D721Med (cell line): ENCODE data around the gene MTUS2.

Source experiments
- DNase-seq: peaks from one replicate; pipeline ENCODE4 v3.0.0; 2011; ENCODE audit warnings: low spot score; ENCODE audit not compliant: insufficient read length
- FAIRE-seq: peaks from 2 replicates; lab custom pipeline; 2011; peaks lifted over from hg19 to GRCh38; lab: Jason Lieb, UNC
- TF ChIP-seq, protein P1 (sequence below): IDR thresholded peaks from 2 replicates; pipeline ENCODE4 v1.5.1; 2012; ENCODE audit warnings: mild to moderate bottlenecking, control low read depth; ENCODE audit not compliant: insufficient read depth; ENCODE audit errors: missing control alignments

Gene MTUS2

DNA sequence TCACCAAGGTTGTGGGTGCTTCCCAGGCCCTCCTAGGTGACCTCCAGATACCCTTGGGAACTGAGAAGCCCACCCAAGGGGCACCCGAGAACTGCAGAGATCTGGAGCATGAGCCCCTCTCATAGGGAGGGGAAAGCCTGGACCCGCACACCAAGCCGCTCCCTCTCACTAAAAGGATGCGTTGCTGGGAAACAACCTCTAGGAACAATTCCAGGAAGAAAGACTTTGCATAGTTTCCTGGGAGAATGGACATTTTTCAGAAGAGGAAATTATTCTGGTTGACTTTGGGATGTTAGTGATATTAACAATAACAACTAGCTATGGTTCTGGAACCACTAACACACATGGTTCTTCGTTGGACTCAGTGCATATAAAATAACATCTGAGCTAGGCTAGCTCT is 710.8 kb downstream of the MTUS2 start:
- TF ChIP-seq, protein P1, sequence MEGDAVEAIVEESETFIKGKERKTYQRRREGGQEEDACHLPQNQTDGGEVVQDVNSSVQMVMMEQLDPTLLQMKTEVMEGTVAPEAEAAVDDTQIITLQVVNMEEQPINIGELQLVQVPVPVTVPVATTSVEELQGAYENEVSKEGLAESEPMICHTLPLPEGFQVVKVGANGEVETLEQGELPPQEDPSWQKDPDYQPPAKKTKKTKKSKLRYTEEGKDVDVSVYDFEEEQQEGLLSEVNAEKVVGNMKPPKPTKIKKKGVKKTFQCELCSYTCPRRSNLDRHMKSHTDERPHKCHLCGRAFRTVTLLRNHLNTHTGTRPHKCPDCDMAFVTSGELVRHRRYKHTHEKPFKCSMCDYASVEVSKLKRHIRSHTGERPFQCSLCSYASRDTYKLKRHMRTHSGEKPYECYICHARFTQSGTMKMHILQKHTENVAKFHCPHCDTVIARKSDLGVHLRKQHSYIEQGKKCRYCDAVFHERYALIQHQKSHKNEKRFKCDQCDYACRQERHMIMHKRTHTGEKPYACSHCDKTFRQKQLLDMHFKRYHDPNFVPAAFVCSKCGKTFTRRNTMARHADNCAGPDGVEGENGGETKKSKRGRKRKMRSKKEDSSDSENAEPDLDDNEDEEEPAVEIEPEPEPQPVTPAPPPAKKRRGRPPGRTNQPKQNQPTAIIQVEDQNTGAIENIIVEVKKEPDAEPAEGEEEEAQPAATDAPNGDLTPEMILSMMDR: no peak
- no peak for DNase-seq
- FAIRE-seq: no peak

DNA sequence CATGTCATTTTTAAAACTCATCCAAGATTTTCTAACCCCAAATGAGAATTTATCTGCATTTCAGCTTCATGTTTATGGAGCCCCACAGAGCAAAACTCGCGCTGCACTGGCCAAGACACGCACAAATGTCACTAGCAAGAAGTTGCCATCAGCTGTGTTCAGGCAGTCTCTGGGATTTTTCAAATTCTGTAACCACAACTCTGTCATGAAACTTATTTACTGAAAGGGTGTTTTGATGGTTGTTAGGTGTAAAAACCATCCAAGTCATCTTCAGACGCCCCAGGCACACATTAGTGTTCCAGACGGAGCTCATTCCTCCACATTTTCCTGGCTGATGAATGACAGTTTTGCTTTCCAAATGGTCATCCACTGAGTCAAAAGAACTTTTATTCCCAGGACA is 712.0 kb downstream of the MTUS2 start:
- TF ChIP-seq, protein P1: no peak
- DNase-seq (no peak), FAIRE-seq (no peak)

DNA sequence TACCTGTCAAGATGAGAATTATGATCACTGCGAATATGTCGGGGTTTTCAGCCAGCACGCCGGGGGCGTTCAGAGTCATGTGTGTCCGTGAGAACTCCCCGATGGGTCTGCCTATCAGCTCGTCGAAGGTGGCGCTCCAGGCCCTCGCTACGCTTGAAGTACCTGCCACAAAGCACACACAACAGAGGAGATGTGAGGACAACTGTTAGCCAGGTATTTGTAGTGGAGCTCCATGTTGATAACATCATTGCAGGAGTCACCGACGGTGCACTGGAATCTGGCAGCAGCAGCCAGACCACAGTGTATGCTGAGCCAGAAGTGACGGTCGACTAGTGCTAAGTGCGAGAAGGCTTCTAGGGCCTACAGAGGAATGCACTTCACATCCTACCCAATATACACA is 712.7 kb downstream of the MTUS2 start:
- TF ChIP-seq, protein P1: no peak
- FAIRE-seq: no peak

DNA sequence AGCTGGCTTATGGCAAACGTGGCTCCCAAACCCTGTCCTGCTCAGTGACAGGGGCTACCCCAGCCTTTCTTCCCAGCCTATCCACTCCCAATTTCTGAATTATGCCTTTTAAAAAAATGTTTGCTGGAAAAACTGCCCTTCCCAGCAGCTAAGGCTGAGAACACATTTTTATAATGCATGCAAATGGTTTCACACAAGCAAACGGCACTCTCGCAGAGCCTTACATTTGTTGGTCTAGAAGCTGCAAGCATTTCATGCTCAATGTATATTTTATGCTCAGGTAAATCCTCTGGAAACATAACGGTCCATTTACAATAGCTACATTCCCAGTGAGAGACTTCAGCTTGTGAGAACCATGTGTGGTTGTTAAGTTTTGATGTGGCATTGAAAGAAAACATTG is 713.9 kb downstream of the MTUS2 start:
- DNase-seq: no peak
- TF ChIP-seq, protein P1: no peak
- FAIRE-seq: no peak

More for the DNA sequence above, 712.7 kb downstream of the MTUS2 start:
- no peak for DNase-seq

DNA sequence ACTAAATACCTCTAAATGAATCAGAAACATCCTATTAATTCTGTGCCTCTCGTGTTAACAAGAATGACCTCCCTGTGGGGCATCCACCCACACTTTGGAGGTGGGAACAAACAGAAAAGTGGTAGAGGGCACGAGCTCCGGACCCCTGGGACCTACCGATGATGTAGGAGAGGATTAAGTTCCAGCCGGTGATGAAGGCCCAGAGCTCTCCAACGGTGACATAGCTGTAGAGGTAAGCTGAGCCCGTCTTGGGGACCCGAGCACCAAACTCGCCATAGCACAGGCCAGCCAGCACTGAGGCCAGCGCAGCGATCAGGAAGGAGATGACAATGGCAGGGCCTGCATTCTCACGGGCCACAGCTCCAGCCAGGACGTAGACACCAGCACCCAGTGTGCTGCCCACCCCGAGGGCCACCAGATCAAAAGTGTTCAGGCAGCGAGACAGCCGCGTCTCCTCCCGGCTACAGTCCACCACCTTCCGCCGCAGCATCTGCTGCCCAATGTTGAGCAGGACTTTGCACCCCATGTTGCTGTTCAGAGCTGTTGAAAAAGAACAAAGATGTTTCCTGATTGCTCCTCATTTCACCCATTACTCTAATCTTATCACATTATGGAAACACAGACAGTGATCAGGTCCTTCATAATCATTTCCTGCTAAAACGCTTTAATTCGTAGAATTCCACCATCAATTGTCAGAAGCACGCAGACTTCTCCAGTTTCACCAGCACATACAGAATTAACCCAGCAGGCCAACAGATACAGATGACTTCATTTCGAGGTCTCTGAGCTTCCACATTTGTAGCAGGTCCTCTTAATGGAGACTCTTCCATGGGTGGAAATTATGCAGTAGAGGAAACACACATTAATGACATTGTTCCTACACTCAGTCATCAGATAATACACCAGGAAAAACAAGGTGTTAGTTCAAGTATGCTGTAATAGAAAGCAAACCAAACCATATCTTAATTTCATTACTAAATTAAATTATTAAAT is 715.8 kb downstream of the MTUS2 start:
- TF ChIP-seq, protein P1: no peak
- no peak for FAIRE-seq
- no peak for DNase-seq

DNA sequence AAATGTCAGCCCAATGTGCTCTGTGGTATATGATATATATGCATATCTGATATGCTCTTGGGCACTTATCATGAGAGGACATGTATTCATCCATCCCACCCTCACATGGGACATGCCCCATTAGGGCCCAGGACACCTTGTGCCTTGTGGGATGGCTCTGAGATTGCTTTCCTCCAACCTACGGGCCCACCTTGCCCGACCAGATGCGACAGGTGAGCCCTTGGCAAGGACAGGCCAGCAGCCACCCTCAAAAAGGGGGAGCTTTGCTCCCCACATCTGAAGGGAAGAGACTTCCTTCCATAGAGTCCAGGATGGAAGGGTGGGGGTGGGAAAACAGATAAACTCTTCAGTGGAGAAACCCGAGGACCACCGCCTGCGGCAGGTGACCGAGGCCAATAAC is 716.7 kb downstream of the MTUS2 start:
- TF ChIP-seq, protein P1: no peak
- DNase-seq (no peak), FAIRE-seq (no peak)
